Measurements from ENCODE around the gene FNBP1. TPM values are rescaled to one million over a fixed set of nuclear protein-coding genes. Genes with fewer than 3 reads are reported as not detected.

FNBP1 gene
- total and polyA plus RNA-seq, 10 of the 15 experiments (the other 5 are each of a cell fraction or from before 2014, with no cell fraction given): 64.5 to 353 (median 179) TPM

- Histone ChIP-seq H3K27me3 (replicated peaks in 1 of 2; ENCODE audit: control insufficient read depth in 2 of 2, insufficient read depth in 2 of 2, low read length in 1 of 2) (no peaks in the 10 kb centered on the region), H4K20me1 (ENCODE audit: control insufficient read depth, insufficient read depth) (no peaks in the 10 kb centered on the region), H3K27ac (ENCODE audit: control insufficient read depth, insufficient read depth) (no peak overlapping the region), H2AFZ (ENCODE audit: control insufficient read depth, low read depth, low read length) (no peak overlapping the region), H3K4me2 (ENCODE audit: control insufficient read depth, insufficient read depth) (no peak overlapping the region), H3K9ac (ENCODE audit: control insufficient read depth, insufficient read depth, low read length) (no peak overlapping the region), H3K9me3 (replicated peaks; ENCODE audit: control insufficient read depth, insufficient read depth, low read length) (no peaks in the 10 kb centered on the region; the same call in 2 of the 3 replicates), H3K4me1 (ENCODE audit: control insufficient read depth, insufficient read depth, low read length) (peaks cover 82% of the 10 kb centered on the region), H3K4me3 (no peak overlapping the region), H3K79me2 (ENCODE audit: control insufficient read depth, insufficient read depth, low read length) (peaks cover 35% of the 10 kb centered on the region), H3K36me3 (ENCODE audit: control insufficient read depth in 2 of 2, insufficient read depth in 2 of 2, low read length in 1 of 2) (peaks cover 21 to 57% of the 10 kb centered on the region in 2 experiments)
- ChIA-PET POLR2A (interaction anchor here (0.8 kb wide), 2 partner anchors 11 kb away, joined by 3 read pairs; no protein-coding TSS in a partner anchor), CTCF (interaction anchor here (0.8 to 1.4 kb wide), 3 partner anchors 12 to 170 kb away, joined by 3 to 6 read pairs (median 4); no protein-coding TSS in a partner anchor), RAD21 (ENCODE audit: unreplicated experiment) (no interaction called here), SMC1A (ENCODE audit: uncharacterized antibody, unreplicated experiment) (interaction anchor here (0.9 to 2.3 kb wide), 3 partner anchors 12 to 142 kb away, joined by 3 to 7 read pairs (median 4); no protein-coding TSS in a partner anchor)
- intact Hi-C loops (cut with micrococcal nuclease; ENCODE audit: unreplicated experiment): no loop called here
- FAIRE-seq: no peak
- no TSS peak for BruUV-seq (replicated peaks)
- in situ Hi-C loops (cut with MboI): no loop called here
- TF ChIP-seq NFYA (IDR thresholded peaks at IDR 0.05; ENCODE audit: borderline replicate concordance, low read depth, low read length) (no peak), STAT1 (conservative IDR thresholded peaks at IDR 0.05) (no peak), RUNX3 (IDR thresholded peaks at IDR 0.05; ENCODE audit: low read length) (no peak), MEF2B (IDR thresholded peaks at IDR 0.05; ENCODE audit: partially characterized antibody, poor library complexity, severe bottlenecking) (no peak), PAX5 (IDR thresholded peaks at IDR 0.05; ENCODE audit: borderline replicate concordance, low read depth, low read length) (no peak), SMAD5 (IDR thresholded peaks at IDR 0.05; ENCODE audit: low read depth) (no peak), FOXM1 (IDR thresholded peaks at IDR 0.05; ENCODE audit: low read depth, low read length) (no peak), GATAD2B (conservative IDR thresholded peaks at IDR 0.05; ENCODE audit: low read depth) (no peak), ZNF622 (IDR thresholded peaks at IDR 0.05) (no peak), SRF (IDR thresholded peaks at IDR 0.05; ENCODE audit: low read depth in 2 of 2, low read length in 2 of 2) (no peak), JUNB (IDR thresholded peaks at IDR 0.05) (no peak), IKZF2 (IDR thresholded peaks at IDR 0.05) (no peak), SIX5 (IDR thresholded peaks at IDR 0.05; ENCODE audit: low read depth, low read length, severe bottlenecking) (no peak), KAT2A (conservative IDR thresholded peaks at IDR 0.05; ENCODE audit: control insufficient read depth, low read depth, low read length) (no peak), POLR2AphosphoS2 (IDR thresholded peaks at IDR 0.05; ENCODE audit: low read depth, low read length) (no peak), PRDM15 (CRISPR knock-in tag; IDR thresholded peaks at IDR 0.05) (no peak), TARDBP (IDR thresholded peaks at IDR 0.05; ENCODE audit: borderline replicate concordance) (no peak)
- ATAC-seq: no peak
- 93% methylated on average over 6 of the region's 6 CpGs for WGBS (ENCODE audit: insufficient coverage, insufficient replicate concordance, low lambda C conversion rate, missing lambda C conversion rate)
- no peak for DNase-seq (ENCODE audit: low read depth, low spot score)
Measured at GRCh38 chr9:129897263-129897662, 145.7 kb downstream of the FNBP1 start.
